GM18505 (cell line): ENCODE measurements around the gene IFITM2.

Experiments used
- ATAC-seq: cut with Tn5 transposase; IDR thresholded peaks from one replicate; pipeline ENCODE4 v1.9.1; 2021; ENCODE audit not compliant: unreplicated experiment
- POLR2A ChIP-seq: IDR thresholded peaks from 4 replicates; pipeline ENCODE4 v1.6.1; 2011; ENCODE audit warnings: borderline replicate concordance; ENCODE audit not compliant: insufficient read depth, insufficient read length; ENCODE audit errors: extremely low read depth

Gene IFITM2

DNA sequence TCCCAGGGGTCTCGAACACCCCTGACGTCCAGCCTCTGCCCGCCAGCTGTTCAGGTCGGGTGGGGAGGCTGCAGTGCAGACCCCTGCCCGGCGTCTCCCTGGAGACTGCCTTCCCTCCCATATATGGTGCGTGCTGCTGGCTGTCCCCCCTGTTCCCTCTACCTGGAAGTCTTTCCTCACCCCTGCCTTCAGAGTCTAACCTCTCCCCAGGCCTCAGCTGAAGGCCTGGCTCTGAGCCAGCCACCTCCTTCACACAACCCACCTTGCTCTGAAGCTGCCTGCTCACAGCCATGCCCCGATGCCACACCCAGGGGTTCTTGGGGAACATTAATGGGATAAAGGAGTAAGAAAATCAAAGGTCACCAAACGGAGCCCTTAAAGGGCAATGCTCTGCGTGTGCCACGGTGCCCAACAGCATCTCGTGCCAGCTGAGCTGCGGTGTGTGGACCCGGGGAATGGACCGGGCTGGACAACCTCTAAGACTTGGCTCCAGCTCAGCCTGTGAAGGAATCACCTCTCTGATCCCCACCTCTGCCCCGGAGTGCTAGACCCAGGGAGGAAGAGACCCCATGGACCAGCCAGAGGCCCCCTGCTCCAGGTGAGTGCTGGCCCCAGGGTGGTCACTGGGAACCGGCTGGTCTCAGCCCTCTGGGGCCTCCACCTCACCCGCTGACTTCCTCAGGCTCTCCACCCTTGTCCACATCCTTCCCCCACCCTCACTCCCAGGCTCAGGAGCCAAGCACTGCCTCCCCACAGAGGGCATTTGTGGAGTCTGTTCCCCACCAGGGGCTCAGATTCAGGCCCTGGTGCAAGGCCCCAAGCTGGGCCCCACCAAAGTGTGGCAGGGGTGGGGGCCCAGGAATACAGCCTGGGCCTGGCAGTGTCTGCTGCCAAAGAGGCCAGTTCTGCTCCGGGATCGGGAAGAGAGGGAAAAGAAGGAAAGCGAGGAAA lies 29.3 kb upstream of the IFITM2 start, which contains the start of gene NLRP6:
NLRP6 (plus strand) TSS at position 407 of the 951 bp plus-strand sequence; CDS start at position 570, 163 bp downstream.
- no peak for ATAC-seq

DNA sequence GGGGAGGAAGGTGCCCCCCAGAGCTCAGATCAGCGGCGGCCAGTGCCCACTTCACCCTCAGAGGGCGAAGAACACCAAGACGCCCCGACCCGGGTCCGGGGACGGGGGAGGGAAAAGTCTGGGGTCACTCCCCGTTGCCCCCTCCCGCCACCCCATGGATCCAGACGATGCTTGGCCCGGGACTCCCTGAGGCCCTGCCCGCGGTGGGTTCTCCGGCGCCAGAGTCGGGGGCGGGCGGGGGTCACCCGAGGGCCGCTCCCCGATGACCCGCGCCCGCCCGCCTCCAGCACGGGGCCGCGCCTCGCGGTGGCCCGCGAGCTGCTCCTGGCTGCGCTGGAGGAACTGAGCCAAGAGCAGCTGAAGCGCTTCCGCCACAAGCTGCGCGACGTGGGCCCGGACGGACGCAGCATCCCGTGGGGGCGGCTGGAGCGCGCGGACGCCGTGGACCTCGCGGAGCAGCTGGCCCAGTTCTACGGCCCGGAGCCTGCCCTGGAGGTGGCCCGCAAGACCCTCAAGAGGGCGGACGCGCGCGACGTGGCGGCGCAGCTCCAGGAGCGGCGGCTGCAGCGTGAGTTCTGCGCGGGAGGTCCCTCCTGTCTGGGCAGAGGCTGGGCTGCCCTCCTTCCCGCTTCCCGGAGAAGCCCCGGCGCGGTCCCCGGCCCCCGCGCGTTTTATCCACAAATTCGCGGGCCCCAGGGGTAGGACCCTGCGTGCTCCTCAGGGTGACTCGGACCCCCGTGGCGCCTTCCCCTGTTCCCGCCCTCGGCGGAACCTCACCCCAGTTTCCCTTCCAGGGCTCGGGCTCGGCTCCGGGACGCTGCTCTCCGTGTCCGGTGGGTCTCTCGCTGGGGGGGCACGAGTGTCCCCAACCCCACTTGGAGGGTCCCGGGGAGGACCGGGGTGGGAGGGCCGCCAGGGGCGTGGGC lies 28.3 kb upstream of the IFITM2 start:
- no peak for TF ChIP-seq POLR2A
- no peak for ATAC-seq

More for the DNA sequence above, 29.3 kb upstream of the IFITM2 start, which contains the start of gene NLRP6:
- TF ChIP-seq POLR2A, result no peak

DNA sequence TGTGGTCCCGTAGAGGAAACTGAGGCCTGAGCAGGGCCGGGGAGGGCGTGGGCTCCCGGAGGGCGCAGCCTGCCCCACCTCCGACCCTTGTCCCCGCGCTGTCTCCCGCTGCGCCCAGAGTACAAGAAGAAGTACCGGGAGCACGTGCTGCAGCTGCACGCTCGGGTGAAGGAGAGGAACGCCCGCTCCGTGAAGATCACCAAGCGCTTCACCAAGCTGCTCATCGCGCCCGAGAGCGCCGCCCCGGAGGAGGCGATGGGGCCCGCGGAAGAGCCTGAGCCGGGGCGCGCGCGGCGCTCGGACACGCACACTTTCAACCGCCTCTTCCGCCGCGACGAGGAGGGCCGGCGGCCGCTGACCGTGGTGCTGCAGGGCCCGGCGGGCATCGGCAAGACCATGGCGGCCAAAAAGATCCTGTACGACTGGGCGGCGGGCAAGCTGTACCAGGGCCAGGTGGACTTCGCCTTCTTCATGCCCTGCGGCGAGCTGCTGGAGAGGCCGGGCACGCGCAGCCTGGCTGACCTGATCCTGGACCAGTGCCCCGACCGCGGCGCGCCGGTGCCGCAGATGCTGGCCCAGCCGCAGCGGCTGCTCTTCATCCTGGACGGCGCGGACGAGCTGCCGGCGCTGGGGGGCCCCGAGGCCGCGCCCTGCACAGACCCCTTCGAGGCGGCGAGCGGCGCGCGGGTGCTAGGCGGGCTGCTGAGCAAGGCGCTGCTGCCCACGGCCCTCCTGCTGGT lies 27.5 kb upstream of the IFITM2 start:
- TF ChIP-seq POLR2A, result no peak
- no peak for ATAC-seq

DNA sequence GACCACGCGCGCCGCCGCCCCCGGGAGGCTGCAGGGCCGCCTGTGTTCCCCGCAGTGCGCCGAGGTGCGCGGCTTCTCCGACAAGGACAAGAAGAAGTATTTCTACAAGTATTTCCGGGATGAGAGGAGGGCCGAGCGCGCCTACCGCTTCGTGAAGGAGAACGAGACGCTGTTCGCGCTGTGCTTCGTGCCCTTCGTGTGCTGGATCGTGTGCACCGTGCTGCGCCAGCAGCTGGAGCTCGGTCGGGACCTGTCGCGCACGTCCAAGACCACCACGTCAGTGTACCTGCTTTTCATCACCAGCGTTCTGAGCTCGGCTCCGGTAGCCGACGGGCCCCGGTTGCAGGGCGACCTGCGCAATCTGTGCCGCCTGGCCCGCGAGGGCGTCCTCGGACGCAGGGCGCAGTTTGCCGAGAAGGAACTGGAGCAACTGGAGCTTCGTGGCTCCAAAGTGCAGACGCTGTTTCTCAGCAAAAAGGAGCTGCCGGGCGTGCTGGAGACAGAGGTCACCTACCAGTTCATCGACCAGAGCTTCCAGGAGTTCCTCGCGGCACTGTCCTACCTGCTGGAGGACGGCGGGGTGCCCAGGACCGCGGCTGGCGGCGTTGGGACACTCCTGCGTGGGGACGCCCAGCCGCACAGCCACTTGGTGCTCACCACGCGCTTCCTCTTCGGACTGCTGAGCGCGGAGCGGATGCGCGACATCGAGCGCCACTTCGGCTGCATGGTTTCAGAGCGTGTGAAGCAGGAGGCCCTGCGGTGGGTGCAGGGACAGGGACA lies 26.7 kb upstream of the IFITM2 start:
- no peak for ATAC-seq
- no peak for TF ChIP-seq POLR2A

DNA sequence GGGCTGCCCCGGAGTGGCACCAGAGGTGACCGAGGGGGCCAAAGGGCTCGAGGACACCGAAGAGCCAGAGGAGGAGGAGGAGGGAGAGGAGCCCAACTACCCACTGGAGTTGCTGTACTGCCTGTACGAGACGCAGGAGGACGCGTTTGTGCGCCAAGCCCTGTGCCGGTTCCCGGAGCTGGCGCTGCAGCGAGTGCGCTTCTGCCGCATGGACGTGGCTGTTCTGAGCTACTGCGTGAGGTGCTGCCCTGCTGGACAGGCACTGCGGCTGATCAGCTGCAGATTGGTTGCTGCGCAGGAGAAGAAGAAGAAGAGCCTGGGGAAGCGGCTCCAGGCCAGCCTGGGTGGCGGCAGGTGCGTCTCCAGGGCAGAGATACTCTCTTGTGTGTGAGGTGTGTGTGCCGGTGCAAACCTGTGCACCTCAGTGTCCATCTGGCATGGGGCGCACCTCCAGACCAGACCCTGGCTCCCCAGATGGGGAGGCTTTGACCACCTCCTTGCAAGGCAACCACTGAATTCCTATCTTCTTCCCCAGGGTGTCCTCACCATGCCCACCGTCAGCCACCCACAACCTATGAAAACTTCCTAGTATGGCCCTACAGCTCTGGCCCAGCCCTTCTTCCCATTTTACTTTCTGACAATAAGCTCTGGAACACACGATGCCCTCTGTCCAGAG lies 26.0 kb upstream of the IFITM2 start:
- ATAC-seq, result no peak
- TF ChIP-seq POLR2A, result no peak

DNA sequence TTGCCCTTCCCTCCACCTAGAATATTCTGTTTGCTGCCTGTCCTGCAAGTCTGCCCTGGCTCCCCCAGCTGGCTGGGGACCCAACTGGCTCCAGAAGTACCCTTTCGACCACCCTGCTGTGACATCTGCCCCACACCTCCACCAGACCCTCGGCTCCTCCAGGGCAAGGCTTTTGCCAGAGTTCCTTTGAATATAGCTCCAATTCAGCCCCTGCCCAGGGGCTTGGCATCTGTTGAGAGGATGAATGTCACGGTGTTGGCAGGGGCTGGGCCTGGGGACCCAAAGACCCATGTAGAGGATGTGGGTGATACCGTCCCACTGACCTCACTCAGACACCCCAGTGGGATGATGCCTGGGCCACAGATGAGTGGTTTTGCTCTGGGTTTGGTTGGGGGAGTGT lies 25.4 kb upstream of the IFITM2 start:
- TF ChIP-seq POLR2A, result no peak
- no peak for ATAC-seq

DNA sequence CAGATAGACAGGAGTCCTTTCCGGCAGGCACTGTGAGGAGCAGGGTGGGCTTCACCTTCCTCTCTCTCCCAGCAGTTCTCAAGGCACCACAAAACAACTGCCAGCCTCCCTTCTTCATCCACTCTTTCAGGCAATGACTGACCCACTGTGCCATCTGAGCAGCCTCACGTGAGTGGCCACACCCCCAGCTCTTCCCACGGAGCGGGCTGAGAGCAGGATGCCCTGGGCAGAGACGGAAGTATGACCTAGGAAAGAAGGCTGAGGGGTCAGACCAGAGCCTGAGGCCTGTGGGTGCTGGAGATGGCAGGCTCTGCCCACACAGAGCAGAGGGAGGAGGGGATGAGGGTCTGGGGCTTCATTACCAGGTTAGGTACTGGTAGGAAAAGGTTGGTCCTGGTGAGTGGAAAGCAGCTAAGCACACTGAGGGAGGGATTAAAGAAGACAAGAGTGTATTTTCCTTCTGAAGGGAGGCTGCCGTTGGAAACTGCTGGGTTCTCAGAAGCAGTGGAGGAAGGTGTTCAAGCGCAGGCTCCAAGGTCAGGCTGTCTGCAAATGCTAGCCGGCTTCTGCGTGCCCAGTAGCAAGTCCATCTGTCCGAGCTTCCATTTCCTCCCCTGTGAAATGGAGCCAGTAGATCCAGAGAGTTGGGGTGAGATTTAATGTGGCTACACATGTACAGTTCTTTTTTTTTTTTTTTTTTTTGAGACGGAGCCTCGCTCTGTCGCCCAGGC lies 24.8 kb upstream of the IFITM2 start:
- TF ChIP-seq POLR2A, result no peak
- ATAC-seq, result no peak

DNA sequence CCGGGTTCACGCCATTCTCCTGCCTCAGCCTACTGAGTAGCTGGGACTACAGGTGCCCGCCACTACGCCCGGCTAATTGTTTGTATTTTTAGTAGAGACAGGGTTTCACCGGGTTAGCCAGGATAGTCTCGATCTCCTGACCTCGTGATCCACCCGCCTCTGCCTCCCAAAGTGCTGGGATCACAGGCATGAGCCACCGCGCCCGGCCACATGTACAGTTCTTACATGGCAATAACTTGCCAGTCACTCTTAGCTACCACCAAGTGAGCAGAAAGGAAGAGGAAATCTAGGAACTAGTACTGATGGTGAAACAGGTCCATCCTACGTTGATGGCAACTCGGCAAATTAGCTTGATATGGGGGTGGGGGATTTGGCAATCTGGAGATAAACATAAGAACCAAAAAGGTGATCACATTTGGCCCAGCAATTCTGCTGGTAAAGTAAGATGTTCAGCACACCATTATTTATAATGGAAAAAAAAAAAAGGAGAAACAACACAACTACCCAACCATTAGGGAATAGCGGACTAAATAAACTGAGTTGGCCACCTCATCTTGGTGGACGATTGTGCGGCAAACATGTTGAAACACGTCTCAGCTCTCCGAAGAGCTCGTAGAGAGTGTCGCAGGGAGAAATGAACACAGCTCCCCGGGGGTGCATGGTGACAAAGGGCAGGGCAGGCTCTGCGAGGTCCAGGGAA lies 24.1 kb upstream of the IFITM2 start:
- ATAC-seq, result no peak
- TF ChIP-seq POLR2A, result no peak

DNA sequence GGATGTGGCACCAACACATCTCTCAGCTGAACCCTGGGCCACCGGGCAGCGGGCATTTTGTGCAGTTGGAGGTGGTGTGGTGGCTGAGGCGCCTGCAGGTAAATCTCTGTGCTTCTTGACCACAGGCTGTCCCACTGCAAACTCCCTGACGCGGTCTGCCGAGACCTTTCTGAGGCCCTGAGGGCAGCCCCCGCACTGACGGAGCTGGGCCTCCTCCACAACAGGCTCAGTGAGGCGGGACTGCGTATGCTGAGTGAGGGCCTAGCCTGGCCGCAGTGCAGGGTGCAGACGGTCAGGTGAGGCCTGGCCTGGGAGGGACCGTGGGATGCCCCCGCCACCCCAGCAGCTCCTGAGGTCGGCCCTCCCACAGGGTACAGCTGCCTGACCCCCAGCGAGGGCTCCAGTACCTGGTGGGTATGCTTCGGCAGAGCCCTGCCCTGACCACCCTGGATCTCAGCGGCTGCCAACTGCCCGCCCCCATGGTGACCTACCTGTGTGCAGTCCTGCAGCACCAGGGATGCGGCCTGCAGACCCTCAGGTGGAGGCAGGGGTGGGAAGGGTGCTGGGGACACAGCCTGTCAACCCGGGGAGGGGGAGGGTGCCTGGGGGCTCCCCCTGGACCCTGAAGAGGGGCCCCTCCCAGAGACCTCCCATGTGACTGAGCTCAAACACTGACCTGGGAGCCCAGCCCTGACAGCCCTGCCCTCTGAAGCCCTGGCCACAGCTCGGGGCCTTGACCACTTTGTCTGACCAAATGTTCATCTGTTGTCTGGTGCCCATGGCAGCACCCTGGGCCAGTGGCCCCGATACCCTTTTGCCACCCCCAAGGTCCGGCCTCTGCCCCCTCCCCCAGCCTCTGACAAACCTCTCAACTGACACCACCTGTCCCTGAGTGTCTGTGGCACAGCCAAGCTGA lies 23.3 kb upstream of the IFITM2 start:
- no peak for TF ChIP-seq POLR2A
- no peak for ATAC-seq
